Hepatocyte (in vitro differentiated cells): ENCODE measurements around the gene ZNF888. TPM values are rescaled to one million over a fixed set of nuclear protein-coding genes. Genes with fewer than 3 reads are reported as not detected.
A peak's percentile ranks its signal among the peaks of the same experiment; 100 is the strongest.

Experiments used
- DNase-seq: peaks from one replicate; pipeline ENCODE4 v3.0.0-alpha.2; 2016; ENCODE audit warnings: low spot score
- H2AFZ ChIP-seq: fragments of 200-600 bp; sonication (generic); 2 replicates; pipeline ENCODE4 v1.6.0; 2016; ENCODE audit warnings: antibody characterized with exemption, mild to moderate bottlenecking
- H3K27ac ChIP-seq: fragments of 200-600 bp; sonication (generic); 2 replicates; pipeline ENCODE4 v1.5.1; 2016; ENCODE audit warnings: mild to moderate bottlenecking
- H3K27me3 ChIP-seq: fragments of 200-600 bp; sonication (generic); 2 replicates; pipeline ENCODE4 v1.6.1; 2016
- H3K36me3 ChIP-seq: fragments of 200-600 bp; sonication (generic); replicated peaks from 2 replicates; pipeline ENCODE4 v1.5.1; 2016; ENCODE audit warnings: low read depth; ENCODE audit not compliant: insufficient read depth
- H3K4me1 ChIP-seq: fragments of 200-600 bp; sonication (generic); 2 replicates; pipeline ENCODE4 v1.5.1; 2016; ENCODE audit warnings: mild to moderate bottlenecking, moderate library complexity; ENCODE audit not compliant: insufficient read depth
- H3K4me2 ChIP-seq: fragments of 200-600 bp; sonication (generic); 2 replicates; pipeline ENCODE4 v1.6.0; 2016
- H3K4me3 ChIP-seq: fragments of 200-600 bp; sonication (generic); 2 replicates; pipeline ENCODE4 v1.5.1; 2016; ENCODE audit warnings: mild to moderate bottlenecking
- H3K79me2 ChIP-seq: fragments of 200-600 bp; sonication (generic); 2 replicates; pipeline ENCODE4 v1.6.0; 2017; ENCODE audit warnings: mild to moderate bottlenecking
- H3K9me2 ChIP-seq: fragments of 200-600 bp; sonication (generic); replicated peaks from 2 replicates; pipeline ENCODE4 v1.6.0; 2017; ENCODE audit warnings: mild to moderate bottlenecking; ENCODE audit not compliant: insufficient read depth
- H3K9me3 ChIP-seq: fragments of 200-600 bp; sonication (generic); 2 replicates; pipeline ENCODE4 v1.5.1; 2016; ENCODE audit warnings: low read depth, mild to moderate bottlenecking
- H4K20me1 ChIP-seq: fragments of 200-600 bp; sonication (generic); 2 replicates; pipeline ENCODE4 v1.6.0; 2016; ENCODE audit warnings: mild to moderate bottlenecking; ENCODE audit not compliant: insufficient read depth, poor library complexity, severe bottlenecking
- CTCF ChIP-seq: fragments of 200-600 bp; sonication (generic); IDR thresholded peaks from 2 replicates; pipeline ENCODE4 v1.5.1; 2016; ENCODE audit warnings: antibody characterized with exemption, mild to moderate bottlenecking; ENCODE audit not compliant: poor library complexity
- EZH2 ChIP-seq: fragments of 200-600 bp; sonication (generic); IDR thresholded peaks from 2 replicates; pipeline ENCODE4 v1.6.1; 2016; ENCODE audit warnings: antibody characterized with exemption, mild to moderate bottlenecking, borderline replicate concordance
- EZH2phosphoT487 ChIP-seq: fragments of 200-600 bp; sonication (generic); IDR thresholded peaks from one replicate; pipeline ENCODE4 v1.6.1; 2018; ENCODE audit warnings: antibody characterized with exemption, mild to moderate bottlenecking, low read depth, moderate library complexity; ENCODE audit not compliant: unreplicated experiment, severe bottlenecking
- WGBS: methylation state at CpG from one replicate; pipeline ENCODE4 v1.1.6; 2016; ENCODE audit warnings: low lambda C conversion rate; ENCODE audit errors: missing lambda C conversion rate; 5-methylcytosine and 5-hydroxymethylcytosine counted together
- polyA plus RNA-seq: library from polyadenylated mRNA; unstranded; fragments of >200 nt; fragmentation: Nextera tagmentation; extraction: Ambion mirVana; gene quantifications from 2 replicates; pipeline ENCODE4 v1.2.1, GENCODE V29; 2016
- total RNA-seq: library from RNA; depleted of rRNA; stranded (reverse); fragments of >200 nt; gene quantifications from 2 replicates; pipeline ENCODE4 v1.2.3, GENCODE V29; 2014

Gene ZNF888
- total and polyA plus RNA-seq, 2 experiments from 2014 or later = 4.8 to 9.3 TPM

- Histone ChIP-seq H3K36me3 (no peaks in the 10 kb centered on the region), H2AFZ (no peak overlapping the region), H3K9me3 (peaks cover 11% of the 10 kb centered on the region), H3K4me2 (peak overlapping the region; percentile 92), H3K9me2 (no peaks in the 10 kb centered on the region), H3K27me3 (no peaks in the 10 kb centered on the region), H3K4me1 (peaks cover 4% of the 10 kb centered on the region), H4K20me1 (no peaks in the 10 kb centered on the region), H3K27ac (peak overlapping the region; percentile 90), H3K79me2 (peaks cover 24% of the 10 kb centered on the region), H3K4me3 (no peak overlapping the region)
- DNase-seq = no peak
- TF ChIP-seq CTCF (no peak), EZH2phosphoT487 (no peak), EZH2 (no peak)
- 57% methylated on average over 17 of the region's 17 CpGs for WGBS
Observed at GRCh38 chr19:52943884-52944643, 20.8 kb upstream of the ZNF888 start.

- no peak for DNase-seq
- Histone ChIP-seq H3K27ac (peak overlapping the region; percentile 90), H3K4me3 (peak overlapping the region; percentile 47), H3K36me3 (no peaks in the 10 kb centered on the region), H2AFZ (peak overlapping the region; percentile 93), H3K4me2 (peak overlapping the region; percentile 92), H3K9me2 (no peaks in the 10 kb centered on the region), H3K79me2 (peaks cover 28% of the 10 kb centered on the region), H3K27me3 (no peaks in the 10 kb centered on the region), H3K4me1 (peaks cover 5% of the 10 kb centered on the region), H3K9me3 (peaks cover 5% of the 10 kb centered on the region), H4K20me1 (no peaks in the 10 kb centered on the region)
- WGBS = 73% methylated on average over 27 of the region's 29 CpGs
- no peak for TF ChIP-seq CTCF
- TF ChIP-seq EZH2 = no peak
- no peak for TF ChIP-seq EZH2phosphoT487
Observed at GRCh38 chr19:52943134-52943883, 20.1 kb upstream of the ZNF888 start.

GRCh38 chr19:52942386-52943133, 19.3 kb upstream of the ZNF888 start:
- peak overlapping the region; percentile 93 for H2AFZ ChIP-seq
- whole genome bisulfite sequencing = under 1% methylated on average over 42 of the region's 43 CpGs
- H4K20me1 ChIP-seq = no peaks in the 10 kb centered on the region
- DNase-seq = peak; percentile 92
- H3K9me3 ChIP-seq = no peaks in the 10 kb centered on the region
- peaks cover 36% of the 10 kb centered on the region for H3K79me2 ChIP-seq
- H3K4me2 ChIP-seq = peak overlapping the region; percentile 92
- peaks cover 13% of the 10 kb centered on the region for H3K4me1 ChIP-seq
- H3K9me2 ChIP-seq = no peaks in the 10 kb centered on the region
- peak overlapping the region; percentile 85 for H3K4me3 ChIP-seq
- H3K27me3 ChIP-seq = no peaks in the 10 kb centered on the region
- TF ChIP-seq EZH2 (no peak), CTCF (no peak), EZH2phosphoT487 (no peak)
- peak overlapping the region; percentile 90 for H3K27ac ChIP-seq
- H3K36me3 ChIP-seq = no peaks in the 10 kb centered on the region
